HG03378 (cell line): ENCODE measurements around the gene CDKN2B.
"Not testable (repeated sequence)": the region's sequence is repeated elsewhere in the genome, so short reads cannot be mapped to it uniquely, and the experiment has no call there.

ENCODE experiments used
- ATAC-seq: cut with Tn5 transposase; IDR thresholded peaks from one replicate; pipeline ENCODE4 v1.9.1; 2021; ENCODE audit warnings: mild to moderate bottlenecking, moderate library complexity; ENCODE audit not compliant: unreplicated experiment

The CDKN2B gene, protein sequence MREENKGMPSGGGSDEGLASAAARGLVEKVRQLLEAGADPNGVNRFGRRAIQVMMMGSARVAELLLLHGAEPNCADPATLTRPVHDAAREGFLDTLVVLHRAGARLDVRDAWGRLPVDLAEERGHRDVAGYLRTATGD

DNA sequence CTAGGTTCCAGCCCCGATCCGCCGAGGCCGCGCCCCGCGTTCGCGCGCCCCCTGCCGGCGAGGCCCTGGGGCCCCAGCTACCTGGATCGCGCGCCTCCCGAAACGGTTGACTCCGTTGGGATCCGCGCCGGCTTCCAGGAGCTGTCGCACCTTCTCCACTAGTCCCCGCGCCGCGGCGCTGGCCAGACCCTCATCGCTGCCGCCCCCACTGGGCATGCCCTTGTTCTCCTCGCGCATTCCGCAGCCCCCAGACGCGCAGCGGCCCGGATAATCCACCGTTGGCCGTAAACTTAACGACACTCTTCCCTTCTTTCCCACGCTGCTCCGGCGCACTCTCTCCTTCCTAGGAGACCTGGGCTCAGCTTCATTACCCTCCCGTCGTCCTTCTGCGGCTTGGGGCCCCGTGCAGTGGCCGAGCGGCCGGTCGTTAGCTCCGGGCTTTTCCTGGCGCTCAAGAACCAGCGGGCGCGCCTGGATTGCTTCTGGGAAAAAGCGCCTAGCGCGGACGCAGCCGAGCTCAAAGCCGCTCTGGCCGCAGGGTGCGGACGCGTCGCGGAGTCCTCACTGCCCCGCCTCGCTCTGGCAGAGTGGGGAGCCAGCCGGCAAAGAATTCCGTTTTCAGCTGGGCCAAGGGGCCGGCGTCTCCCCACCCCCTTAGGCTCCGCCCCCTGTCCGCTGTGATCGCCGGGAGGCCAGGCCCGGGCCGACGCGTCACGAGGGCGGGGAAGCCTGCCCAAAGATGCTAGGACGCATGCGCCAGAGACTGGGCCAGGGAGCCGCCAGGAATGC lies at the start of gene CDKN2B:
TSS of gene CDKN2B (minus strand) at position 589 of the 789 bp plus-strand sequence. CDS start at position 237, 352 bp downstream.
- peak; percentile 83 for ATAC-seq

DNA sequence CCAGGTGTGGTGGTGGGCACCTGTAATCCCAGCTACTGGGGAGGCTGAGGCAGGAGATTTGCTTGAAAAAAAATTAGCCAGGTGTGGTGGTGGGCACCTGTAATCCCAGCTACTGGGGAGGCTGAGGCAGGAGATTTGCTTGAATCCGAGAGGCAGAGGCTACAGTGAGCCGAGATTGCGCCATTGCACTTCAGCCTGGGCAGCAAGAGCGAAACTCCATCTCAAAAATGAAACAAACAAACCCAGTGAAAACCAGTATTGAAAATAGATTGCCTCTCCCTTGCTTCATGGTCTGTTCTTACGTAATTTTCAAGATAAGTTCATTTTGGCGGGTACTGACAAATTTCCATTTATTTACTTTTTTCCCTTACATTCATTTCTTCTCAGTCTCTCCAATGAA lies 48.9 kb upstream of the CDKN2B start:
- ATAC-seq: not testable (repeated sequence)

DNA sequence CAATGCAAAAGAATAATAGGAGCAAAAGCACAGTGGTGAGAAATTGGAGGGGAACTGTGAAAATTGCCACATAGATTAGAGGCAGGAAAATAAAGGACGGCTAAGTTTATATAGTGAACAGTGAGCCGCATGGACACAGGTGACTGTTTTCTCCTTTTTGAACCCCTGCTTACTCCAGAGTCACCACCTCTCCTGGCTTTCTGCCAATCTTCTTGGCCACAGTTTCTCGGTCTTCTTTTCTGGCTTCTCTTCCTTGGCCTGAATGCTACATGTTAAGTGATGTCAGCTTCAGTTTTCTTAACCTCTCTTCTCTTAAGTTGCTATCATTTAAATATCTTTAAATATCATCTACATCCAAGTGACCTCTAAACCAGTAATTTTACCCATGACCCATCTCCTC lies 47.3 kb upstream of the CDKN2B start:
- no peak for ATAC-seq

DNA sequence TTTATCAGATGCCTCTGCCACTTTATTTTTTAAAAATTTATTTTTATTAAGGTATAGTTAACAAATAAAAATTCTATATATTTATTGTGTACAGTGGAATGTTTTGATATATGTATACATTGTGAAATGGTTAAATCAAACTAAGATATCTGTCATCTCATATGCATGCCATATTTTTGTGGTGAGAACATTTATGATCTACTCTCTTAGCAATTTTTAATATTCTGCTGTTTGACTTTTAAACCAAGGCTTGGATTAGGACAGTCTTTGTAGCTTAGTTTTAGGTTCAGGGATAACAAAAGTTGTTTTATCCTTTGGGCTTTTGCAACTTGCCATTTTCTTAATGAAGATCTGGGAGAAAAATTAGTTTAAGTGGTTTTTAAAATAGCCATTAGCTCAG lies 46.0 kb upstream of the CDKN2B start:
- ATAC-seq: no peak

DNA sequence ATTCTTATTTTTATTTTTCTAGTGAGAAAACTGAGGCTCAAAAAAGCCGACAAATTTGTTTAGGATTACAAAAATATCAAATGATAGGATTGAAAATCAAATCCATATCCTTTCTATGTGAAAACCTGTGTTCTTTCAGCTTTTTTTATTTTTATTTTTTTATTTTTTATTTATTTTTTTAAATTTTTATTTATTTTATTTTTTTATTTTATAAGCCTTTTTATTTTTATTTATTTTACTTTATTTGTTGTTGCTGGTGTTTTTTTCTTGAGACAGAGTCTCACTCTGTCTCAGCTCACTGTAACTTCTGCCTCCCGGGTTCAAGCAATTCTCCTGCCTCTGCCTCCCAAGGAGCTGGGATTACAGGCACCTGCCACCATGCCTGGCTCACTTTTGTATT lies 45.4 kb upstream of the CDKN2B start:
- no peak for ATAC-seq

DNA sequence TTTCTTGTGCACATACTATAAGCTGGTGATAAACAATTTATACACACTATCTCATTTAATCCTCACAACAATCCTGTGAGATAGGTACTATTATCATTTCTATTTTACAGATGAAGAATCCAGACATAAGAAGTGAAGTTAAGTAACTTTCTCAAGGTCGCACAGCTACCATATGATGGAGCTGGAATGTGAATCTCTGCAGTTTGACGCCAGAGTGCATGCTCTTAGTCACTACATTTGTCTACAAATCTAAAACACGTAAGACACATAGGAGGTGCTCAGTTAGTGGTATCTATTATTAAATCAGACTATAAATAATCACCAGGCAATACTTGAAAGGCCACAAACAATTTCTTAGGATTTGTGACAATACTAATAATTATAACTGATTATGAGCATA lies 45.0 kb upstream of the CDKN2B start:
- ATAC-seq: no peak

DNA sequence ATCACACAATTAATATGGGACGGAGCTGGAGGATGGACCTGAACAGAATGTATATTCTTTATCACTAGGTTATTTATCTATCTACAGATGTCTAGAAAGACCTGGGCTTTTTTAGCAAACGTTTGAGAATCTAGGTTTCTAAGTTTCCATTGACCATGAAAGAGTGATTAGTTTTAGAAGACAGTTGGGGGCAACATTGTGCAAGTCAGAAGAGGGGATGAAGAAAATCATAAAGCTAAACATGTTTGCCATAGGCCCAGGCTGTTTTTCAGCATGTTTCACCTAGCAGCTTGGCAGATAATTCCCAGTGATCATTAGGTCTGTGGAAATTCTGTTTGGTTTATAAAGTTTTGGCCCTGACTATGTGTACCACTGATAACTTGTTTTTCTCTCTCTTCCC lies 44.1 kb upstream of the CDKN2B start:
- no peak for ATAC-seq

DNA sequence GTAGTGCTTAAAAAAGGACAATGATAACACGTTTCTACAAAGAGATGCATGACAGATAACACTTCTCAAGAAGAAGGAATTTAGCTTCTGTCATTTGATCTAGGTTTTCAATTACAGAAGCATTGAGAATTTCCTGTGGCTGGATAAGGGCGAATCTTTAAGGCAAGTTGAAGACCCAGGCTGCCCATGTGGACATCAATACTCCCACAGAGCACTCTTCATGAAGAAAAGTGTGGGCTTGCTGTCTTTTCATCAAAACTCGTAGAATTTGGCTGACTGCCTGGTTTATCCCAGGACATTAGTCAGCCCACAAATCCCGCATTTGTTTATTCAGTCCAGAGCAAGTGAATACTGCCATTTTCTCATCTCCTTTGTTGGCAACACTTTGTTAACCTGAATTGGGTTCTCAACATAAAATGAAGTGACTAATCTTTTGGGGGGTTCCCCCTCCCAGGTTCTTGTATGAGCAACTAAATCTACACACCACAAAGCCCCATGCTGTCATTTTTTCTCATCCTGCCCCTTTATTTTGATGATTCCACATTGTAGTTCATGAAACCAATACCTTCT lies 43.4 kb upstream of the CDKN2B start:
- ATAC-seq: peak; percentile 71

DNA sequence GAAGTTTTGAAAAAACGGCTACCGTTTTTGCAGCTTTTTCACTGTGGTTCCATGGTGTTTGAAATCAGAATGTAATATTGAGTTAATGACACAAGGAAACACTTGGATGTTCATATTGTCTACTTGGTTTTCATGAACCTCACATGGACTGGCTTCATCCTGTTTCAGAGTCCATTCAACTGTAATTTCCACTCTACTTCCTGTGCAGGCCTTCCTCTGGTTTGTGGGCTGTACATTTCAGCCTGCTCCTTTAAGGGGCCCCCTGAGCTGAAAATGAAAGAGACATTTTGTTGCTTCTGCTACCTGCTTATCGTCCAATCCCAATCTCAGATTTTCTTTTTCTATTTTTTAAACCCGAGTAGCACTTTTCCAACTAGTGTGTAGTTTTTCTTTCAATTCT lies 41.8 kb upstream of the CDKN2B start:
- ATAC-seq: peak; percentile 76

DNA sequence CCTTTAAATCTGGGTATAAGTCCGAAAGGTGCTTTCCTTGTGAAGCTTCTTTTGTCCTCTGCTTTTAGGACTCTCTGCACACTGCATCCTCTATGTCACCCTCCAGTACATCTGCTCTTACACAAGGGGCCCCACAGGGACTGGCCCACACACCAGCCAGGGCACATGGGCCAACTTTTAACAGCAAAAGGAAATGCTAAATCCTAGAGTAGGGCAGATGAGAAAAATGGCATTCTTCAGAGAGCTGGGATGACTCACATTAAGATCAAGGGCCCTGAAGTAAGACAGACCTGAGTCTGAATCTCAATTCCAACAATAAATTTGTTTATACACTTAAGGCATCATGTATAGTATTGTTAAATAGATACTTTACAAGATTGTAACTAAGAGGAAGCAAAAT lies 40.3 kb upstream of the CDKN2B start:
- ATAC-seq: no peak

DNA sequence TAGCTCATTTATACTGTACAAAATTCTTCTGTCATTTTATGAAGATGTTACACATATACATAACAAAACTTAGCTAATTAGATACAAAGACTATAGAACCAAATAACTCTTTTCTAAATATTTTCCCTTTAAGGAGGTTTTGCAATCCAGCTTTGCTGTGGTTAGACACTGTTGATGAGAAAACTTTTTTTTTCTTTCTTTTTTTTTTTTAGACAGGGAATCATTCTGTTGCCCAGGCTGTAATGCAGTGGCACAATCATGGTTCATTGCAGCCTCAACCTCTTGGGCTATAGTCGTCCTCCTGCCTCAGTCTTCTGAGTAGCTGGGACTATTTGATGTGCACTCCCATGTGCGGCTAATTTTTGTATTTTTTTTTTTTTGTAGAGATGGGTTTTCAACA lies 38.5 kb upstream of the CDKN2B start:
- no peak for ATAC-seq

DNA sequence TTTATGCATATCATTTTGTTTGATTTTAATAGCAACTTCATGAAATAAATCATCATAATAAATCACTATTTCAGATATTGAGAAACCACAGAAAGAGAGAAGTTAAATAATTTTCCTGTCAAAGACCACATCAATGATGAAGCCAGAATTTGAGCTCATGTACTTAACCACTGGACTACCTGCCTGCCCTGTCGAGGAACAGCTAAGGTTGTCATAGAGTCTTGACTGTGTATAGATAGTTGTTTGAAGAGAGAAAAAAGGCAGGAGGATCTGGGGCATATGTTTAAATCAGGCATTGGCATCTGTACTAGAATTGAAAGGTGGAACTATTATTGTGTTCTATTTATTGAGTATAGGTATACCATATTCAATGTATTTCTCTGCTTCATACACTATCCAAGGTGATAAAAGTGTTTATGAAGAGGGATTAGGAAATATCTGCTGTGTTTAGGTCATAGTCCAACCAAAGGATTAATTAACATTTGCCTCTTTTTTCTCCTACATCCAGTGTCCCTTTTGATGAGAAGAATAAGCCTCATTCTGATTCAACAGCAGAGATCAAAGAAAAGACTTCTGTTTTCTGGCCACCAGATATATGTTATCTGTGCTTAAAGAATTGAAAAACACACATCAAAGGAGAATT lies 37.3 kb upstream of the CDKN2B start:
- ATAC-seq: no peak

DNA sequence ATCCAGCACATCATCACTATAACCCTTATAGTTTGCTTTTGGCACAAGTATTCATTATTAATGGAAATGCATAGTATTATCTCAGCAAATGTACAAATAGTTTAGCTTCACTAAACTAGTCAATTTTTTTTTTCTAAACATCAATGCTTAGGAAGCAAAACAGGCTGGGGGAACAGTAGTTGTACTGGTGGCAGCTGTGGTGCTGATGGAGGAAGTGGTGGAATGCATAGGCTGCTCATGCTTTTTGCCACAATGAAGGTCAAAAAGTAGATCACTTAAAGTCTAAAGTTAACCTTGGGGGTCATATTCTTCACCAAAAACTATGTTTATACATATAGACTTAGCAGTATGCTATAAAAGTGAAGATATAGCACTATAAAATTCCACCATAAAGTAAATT lies 36.3 kb upstream of the CDKN2B start:
- ATAC-seq: no peak

DNA sequence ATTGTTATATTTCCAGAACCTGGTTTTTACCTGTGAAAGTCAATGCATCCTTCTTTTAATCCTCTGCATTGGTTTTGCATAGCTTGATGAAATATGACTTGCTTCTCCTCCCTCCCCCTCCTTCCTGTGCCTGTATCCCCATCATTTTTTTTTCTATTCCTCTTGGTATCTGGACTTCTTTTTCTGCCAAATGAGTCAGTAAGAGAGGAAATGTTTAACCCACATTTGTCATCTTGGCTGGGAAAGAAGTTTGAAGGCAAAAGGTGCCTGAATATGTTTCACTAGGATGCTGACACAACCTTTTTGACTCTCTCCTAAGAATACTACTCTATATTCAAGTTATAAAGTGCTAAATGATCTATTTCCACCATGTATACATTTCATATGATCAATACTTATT lies 35.5 kb upstream of the CDKN2B start:
- no peak for ATAC-seq

DNA sequence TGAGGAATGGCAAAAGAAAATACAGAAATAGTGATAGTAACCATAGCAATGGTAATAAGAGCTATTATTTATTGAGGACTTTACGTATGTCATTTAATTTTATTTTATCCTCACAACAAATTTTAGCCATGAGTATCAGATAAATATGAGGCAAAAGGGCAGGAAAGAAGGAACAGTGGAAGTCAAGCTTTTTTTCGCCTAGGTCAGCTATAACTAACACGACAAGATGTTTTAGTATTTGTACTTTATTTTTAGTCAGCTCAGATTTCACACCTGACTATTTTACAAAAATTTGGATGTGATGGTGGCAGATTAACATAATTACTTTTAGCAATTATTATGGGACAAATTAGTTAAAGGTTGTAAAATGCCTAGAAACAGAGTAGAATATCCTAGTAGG lies 34.8 kb upstream of the CDKN2B start:
- no peak for ATAC-seq

DNA sequence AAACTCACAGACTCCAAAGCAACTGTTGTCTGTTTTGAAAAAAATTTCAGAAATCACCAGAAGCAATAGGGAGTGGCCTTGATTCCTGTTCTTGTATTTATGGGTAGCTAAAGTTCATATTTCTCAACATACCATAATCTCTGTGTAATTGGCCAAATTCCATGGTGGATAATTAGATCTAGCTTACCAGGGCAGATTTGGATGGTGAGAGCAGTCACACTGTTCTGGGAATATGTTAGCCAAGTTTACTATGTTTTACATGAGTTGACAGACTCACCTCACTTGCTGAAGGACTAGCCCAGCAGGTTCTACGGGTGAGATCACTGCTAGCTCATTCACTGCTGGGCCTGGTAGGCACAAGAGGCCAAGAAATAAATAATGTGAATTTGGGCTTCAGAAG lies 32.7 kb upstream of the CDKN2B start:
- no peak for ATAC-seq

DNA sequence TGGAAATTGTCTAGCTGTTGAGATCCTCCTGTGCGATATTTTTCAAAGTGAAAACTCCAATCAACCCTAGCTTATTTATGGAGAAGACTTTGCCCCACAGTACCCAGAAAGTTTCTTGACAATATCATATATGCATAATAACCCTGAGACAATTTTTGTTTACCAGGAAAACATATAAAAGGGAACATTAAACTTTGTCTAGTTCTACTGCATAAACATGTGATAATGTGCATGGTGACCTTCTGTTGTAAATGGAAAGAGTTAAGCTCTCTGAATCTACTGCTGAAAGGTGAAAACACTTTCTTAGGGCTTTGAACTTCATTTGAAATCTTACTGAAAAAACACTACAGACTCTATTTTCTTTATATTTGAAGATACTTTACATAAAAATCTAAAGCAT lies 32.2 kb upstream of the CDKN2B start:
- ATAC-seq: no peak

DNA sequence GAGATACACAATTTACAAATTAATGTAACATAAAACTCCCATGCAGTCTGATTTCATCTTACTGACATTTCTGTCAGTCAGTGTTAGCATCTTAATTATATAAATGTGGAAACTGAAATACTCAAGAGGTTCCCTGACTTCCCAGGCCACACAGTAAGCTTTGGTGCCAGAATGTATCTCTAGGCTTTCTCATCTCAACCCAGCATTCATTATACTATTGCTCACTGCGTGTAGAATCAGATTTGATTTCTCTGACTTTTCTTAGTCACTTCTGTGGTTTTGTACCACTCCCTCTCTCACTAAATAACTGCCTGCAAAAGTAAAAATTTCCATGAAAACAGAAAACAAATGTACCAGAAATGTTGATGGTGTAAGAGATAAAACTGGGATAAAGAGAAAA lies 31.7 kb upstream of the CDKN2B start:
- no peak for ATAC-seq

DNA sequence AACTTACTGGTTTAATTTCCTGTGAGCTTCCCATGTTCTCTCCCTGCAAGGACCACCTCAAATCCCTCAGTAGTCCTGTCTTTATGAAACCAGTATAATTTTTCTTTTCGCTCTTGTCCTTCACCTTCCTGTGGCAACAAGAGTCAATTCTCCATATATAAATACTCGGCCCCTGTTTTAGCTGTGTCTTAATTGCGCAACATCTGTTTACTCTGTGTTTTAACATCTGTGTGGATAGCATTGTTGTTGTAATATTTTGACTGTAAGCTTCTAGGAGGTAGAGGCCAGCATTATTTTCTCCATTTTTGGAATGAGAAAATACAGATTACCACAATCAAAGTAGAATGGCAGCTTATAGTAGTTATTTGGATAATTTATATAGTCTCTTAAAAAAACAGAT lies 30.2 kb upstream of the CDKN2B start:
- ATAC-seq: no peak

DNA sequence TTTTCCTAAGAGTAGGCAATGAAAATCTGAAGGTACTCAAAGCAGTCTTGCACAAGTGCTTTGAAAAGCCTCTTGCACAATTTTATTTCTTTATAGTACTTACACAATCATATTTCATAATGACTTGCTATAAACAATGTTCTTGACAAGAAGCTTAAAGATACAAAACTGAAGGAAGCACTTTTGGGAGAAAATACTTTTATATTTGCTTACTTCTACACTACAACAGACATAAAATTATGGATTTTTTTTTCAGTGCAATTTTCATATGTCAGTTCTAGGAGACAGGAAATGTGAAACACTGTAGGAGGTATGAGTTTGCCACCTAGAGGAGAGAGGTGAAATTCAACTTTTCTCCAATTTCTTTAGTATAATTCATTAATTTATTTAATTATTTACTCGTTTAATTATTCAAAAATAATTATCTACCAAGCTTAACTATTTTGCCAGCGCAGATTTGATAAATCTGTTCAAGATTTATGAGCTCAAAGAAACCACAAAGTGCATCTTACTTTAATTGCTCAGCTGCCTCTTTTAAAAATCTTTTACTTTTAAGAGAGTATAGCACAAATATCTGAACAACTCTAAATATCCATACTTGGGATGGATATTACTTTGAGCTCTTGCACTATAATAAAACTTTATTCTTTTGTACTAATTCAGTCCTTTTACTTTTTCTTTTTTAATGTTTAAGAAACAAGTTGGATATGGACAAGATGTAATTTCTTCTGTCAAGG lies 29.0 kb upstream of the CDKN2B start:
- ATAC-seq: peak; percentile 73

DNA sequence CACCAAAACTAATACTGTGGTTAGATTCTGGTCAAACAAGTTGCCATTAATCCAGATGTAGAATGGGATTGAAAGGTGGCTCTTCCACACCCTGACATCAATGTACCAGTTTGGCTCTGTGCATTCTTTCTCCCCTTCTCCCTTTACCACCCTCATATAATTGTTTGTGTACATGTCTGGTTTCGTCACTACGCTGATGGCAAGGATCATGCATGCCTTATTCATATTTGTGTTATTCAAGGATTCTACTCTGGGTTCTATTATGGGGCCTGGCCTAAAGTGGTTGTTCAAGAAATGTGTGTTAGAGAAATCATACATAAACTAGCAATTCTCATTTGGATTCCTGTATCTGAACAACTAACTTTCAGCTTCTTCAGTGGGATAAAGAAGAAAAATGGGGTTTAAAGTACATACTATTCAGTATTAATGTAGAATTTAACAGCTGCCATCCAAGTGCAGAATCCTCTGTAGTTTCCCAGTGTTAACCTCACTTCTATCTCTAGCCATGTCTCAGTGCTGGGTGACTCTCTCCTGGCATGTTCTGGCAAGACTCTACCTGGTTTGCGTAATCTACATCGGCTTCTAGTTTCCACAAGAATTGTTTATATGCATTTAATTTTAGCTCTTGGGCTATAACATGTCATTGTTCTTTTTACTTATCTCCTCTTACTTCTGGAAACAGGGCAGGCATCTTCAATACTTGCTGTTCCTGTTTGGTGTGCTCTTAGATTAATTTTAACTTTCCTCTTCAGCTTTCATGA lies 27.9 kb upstream of the CDKN2B start:
- no peak for ATAC-seq
